ENCODE results near the gene PRELID1. TPM values are rescaled to one million over a fixed set of nuclear protein-coding genes. Genes with fewer than 3 reads are reported as not detected.
"Not testable (repeated sequence)": the region's sequence is repeated elsewhere in the genome, so short reads cannot be mapped to it uniquely, and the experiment has no call there.

Gene PRELID1, protein sequence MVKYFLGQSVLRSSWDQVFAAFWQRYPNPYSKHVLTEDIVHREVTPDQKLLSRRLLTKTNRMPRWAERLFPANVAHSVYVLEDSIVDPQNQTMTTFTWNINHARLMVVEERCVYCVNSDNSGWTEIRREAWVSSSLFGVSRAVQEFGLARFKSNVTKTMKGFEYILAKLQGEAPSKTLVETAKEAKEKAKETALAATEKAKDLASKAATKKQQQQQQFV
- total RNA-seq (10 to 100 TPM; 33.1 to 35.0 TPM), total RNA-seq (33.5 to 296 (median 63.4) reads per million in 172 experiments)
- polyA plus RNA-seq (2013, experiment 1 of 2): 109 TPM
- polyA plus RNA-seq (2013, experiment 2 of 2): 91.2 TPM

GRCh38 chr5:177303121-177303924 is at the start of gene PRELID1, which contains the start of gene RAB24:
PRELID1 (plus strand) TSS chr5:177303799; CDS start chr5:177303986, 187 bp downstream.
RAB24 (minus strand) TSS chr5:177303719; CDS start chr5:177303288, 431 bp downstream.
- peak within 1 kb of the TSS; percentile 60 to 78 for H3K27ac ChIP-seq (ENCODE audit: low read depth in 1 of 2, low read length in 2 of 2)
- ATAC-seq (ENCODE audit: poor library complexity) (peak; percentile 67), DNase-seq (peak; percentile 73 to 95 (median 86))
- Mint-ChIP-seq H3K4me3 (peak within 1 kb of the TSS; percentile 90), H3K27ac (peak within 1 kb of the TSS; percentile 88), H3K9me3 (no peaks in the 10 kb centered on the region), H3K27me3 (no peaks in the 10 kb centered on the region), H3K4me1 (ENCODE audit: low read depth) (peaks cover 81% of the 10 kb centered on the region), H3K36me3 (ENCODE audit: low read depth) (peaks cover 48% of the 10 kb centered on the region)
- ChIA-PET CTCF (interaction anchor here (0.6 to 1.3 kb wide), 4 partner anchors 13 to 198 kb away, joined by 3 to 4 read pairs (median 4); no protein-coding TSS in a partner anchor), POLR2A (interaction anchor here (0.6 to 3.4 kb wide), 8 partner anchors 9 to 656 kb away, joined by 3 to 15 read pairs (median 3); partner anchors contain the start of genes GRK6, LMAN2 and TSPAN17)
- TF ChIP-seq, protein P1, sequence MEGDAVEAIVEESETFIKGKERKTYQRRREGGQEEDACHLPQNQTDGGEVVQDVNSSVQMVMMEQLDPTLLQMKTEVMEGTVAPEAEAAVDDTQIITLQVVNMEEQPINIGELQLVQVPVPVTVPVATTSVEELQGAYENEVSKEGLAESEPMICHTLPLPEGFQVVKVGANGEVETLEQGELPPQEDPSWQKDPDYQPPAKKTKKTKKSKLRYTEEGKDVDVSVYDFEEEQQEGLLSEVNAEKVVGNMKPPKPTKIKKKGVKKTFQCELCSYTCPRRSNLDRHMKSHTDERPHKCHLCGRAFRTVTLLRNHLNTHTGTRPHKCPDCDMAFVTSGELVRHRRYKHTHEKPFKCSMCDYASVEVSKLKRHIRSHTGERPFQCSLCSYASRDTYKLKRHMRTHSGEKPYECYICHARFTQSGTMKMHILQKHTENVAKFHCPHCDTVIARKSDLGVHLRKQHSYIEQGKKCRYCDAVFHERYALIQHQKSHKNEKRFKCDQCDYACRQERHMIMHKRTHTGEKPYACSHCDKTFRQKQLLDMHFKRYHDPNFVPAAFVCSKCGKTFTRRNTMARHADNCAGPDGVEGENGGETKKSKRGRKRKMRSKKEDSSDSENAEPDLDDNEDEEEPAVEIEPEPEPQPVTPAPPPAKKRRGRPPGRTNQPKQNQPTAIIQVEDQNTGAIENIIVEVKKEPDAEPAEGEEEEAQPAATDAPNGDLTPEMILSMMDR (IDR thresholded peaks at IDR 0.05): peak; percentile 43
- peak within 1 kb of the TSS; percentile 92 for H3K4me3 ChIP-seq (ENCODE audit: low read length)
- H3K36me3 ChIP-seq (ENCODE audit: insufficient read depth, low read length): peaks cover 21% of the 10 kb centered on the region
- H3K27me3 ChIP-seq (ENCODE audit: control insufficient read depth in 1 of 2, insufficient read depth in 2 of 2, low read length in 2 of 2): no peaks in the 10 kb centered on the region
- H3K9me3 ChIP-seq (ENCODE audit: control insufficient read depth in 1 of 2, insufficient read depth in 1 of 2, low read length in 2 of 2): no peaks in the 10 kb centered on the region
- peaks cover 82% of the 10 kb centered on the region for H3K4me1 ChIP-seq (ENCODE audit: insufficient read depth, low read length)
- intact Hi-C loops (cut with DNase I, micrococcal nuclease): loop anchor here in 1 of 2 experiments (1.0 to 10.0 kb wide), 4 partner anchors 171 to 851 kb away; partner anchors contain the start of genes NHP2, NSD1 and TMED9

- CTCF ChIA-PET: no interaction called here
- POLR2A ChIA-PET: no interaction called here
- ATAC-seq (ENCODE audit: poor library complexity) (no peak), DNase-seq (no peak)
- Mint-ChIP-seq H3K4me3 (no peak overlapping the region), H3K36me3 (ENCODE audit: low read depth) (peaks cover 96% of the 10 kb centered on the region), H3K27me3 (no peaks in the 10 kb centered on the region), H3K27ac (peak overlapping the region; percentile 24), H3K9me3 (no peaks in the 10 kb centered on the region), H3K4me1 (ENCODE audit: low read depth) (peaks cover 5% of the 10 kb centered on the region)
- TF ChIP-seq, protein P1 (IDR thresholded peaks at IDR 0.05): no peak
- Histone ChIP-seq H3K4me1 (ENCODE audit: insufficient read depth, low read length) (no peaks in the 10 kb centered on the region), H3K36me3 (ENCODE audit: insufficient read depth, low read length) (peaks cover 90% of the 10 kb centered on the region), H3K4me3 (ENCODE audit: low read length) (no peak overlapping the region), H3K9me3 (ENCODE audit: control insufficient read depth in 1 of 2, insufficient read depth in 1 of 2, low read length in 2 of 2) (no peaks in the 10 kb centered on the region), H3K27ac (ENCODE audit: low read depth in 1 of 2, low read length in 2 of 2) (no peak overlapping the region), H3K27me3 (ENCODE audit: control insufficient read depth in 1 of 2, insufficient read depth in 2 of 2, low read length in 2 of 2) (no peaks in the 10 kb centered on the region)
- intact Hi-C loops (cut with DNase I, micrococcal nuclease): loop anchor here in 1 of 2 experiments (5.0 kb wide), 1 partner anchor 144 kb away; no protein-coding TSS in a partner anchor
These were observed 47.3 kb upstream of the PRELID1 start for GRCh38 chr5:177256296-177256695.

GRCh38 chr5:177258711-177259110 is 44.9 kb upstream of the PRELID1 start:
- H3K36me3 Mint-ChIP-seq (ENCODE audit: low read depth): peaks cover 96% of the 10 kb centered on the region
- H3K27me3 ChIP-seq (ENCODE audit: control insufficient read depth in 1 of 2, insufficient read depth in 2 of 2, low read length in 2 of 2): not testable (repeated sequence)

More at GRCh38 chr5:177258711-177259110, 44.9 kb upstream of the PRELID1 start:
- H3K27ac ChIP-seq (ENCODE audit: low read depth in 1 of 2, low read length in 2 of 2); POLR2A ChIA-PET; ATAC-seq (ENCODE audit: poor library complexity); H3K4me3 Mint-ChIP-seq; H3K27me3 Mint-ChIP-seq; H3K27ac Mint-ChIP-seq; H3K4me1 Mint-ChIP-seq (ENCODE audit: low read depth); H3K9me3 Mint-ChIP-seq; H3K4me3 ChIP-seq (ENCODE audit: low read length); CTCF ChIA-PET; H3K9me3 ChIP-seq (ENCODE audit: control insufficient read depth in 1 of 2, insufficient read depth in 1 of 2, low read length in 2 of 2); H3K4me1 ChIP-seq (ENCODE audit: insufficient read depth, low read length); DNase-seq: not testable (repeated sequence)
- intact Hi-C loops (cut with DNase I, micrococcal nuclease): loop anchor here in 1 of 2 experiments (5.0 kb wide), 1 partner anchor 146 kb away; no protein-coding TSS in a partner anchor
- H3K36me3 ChIP-seq (ENCODE audit: insufficient read depth, low read length): peaks cover 87% of the 10 kb centered on the region
